ENCODE measurements around the gene PYY. TPM values are rescaled to one million over a fixed set of nuclear protein-coding genes. Genes with fewer than 3 reads are reported as not detected.

The PYY gene
- total RNA-seq, 1 experiment from 2014 or later: not detected

DNA sequence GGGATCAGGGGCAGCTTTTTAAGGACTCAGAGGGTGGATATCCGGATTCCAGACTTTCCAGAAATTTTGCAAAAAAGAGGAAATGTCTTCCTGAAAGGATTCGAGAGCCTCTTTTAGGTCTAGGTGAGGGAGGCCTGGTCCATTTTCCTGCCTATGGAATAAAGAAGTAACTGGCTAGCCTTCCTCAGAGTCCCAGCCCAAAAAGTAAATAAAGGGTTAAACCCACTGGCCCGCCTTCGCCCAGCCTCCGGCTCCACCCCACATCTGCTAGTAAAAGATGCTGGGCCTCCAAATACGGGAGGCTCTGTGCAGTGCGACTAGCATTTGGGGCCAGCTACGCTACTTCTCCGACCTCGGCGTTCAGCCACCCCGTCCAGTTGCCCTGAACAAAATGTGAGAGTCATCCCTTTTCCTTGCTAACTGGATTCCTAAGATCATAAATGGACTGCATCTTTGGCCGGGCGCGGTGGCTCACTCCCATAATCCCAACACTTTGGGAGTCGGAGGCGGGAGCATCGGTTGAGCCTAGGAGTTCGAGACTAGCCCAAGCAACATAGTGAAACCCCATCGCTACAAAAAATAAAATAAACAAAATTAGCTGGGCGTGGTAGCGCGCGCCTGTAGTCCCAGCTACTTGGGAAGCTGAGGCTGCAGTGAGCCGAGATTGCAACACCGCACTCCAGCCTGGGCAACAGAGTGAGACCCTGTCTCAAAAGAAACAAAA lies 45.6 kb downstream of the PYY start:
- peak; percentile 73 for DNase-seq (ENCODE audit: low read depth, low spot score)
- in situ Hi-C loops (cut with HindIII; ENCODE audit: low pct_unique_long_range_greater_than_20kb, low sequenced_read_pairs): no loop called here

DNA sequence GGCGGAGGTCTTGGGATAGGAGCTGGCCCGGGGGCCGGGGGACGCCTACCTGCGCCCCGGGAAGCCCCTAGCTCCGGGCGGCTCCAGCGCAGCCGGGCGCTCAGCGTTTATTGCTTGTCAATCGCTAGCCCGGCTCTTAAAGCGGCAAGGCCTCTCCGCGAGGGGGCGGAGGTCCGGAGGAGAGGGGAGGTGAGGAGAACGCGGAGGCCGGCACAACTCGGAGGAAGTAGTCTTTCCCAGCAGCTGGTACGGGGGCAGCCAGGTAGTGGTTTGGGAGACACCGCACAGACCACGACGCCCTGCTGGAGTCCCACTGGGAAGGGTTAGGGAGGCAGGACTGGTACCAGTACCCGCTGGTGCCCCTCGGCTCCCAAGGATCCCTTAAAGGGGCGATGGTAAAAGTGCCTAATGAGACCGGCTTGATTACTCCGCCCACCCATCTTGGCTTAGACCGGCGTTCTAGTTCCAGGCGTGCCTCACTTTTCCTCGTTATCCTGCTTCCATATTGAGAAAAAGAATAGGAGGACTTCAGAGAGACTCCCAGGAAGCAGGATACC lies 46.2 kb downstream of the PYY start, which contains the start of gene MPP2:
Gene MPP2, minus strand, starts transcription at position 112 of the 557 bp plus-strand sequence. CDS start 3,076 bp downstream, outside the sequence.
- DNase-seq (ENCODE audit: low read depth, low spot score): peak; percentile 74
- in situ Hi-C loops (cut with HindIII; ENCODE audit: low pct_unique_long_range_greater_than_20kb, low sequenced_read_pairs): no loop called here

GRCh38 chr17:43906951-43907424 lies 46.8 kb downstream of the PYY start:
- DNase-seq (ENCODE audit: low read depth, low spot score): no peak
- in situ Hi-C loops (cut with HindIII; ENCODE audit: low pct_unique_long_range_greater_than_20kb, low sequenced_read_pairs): no loop called here

GRCh38 chr17:43905985-43906852 lies 47.5 kb downstream of the PYY start:
- no peak for DNase-seq (ENCODE audit: low read depth, low spot score)
- in situ Hi-C loops (cut with HindIII; ENCODE audit: low pct_unique_long_range_greater_than_20kb, low sequenced_read_pairs): no loop called here

- DNase-seq (ENCODE audit: low read depth, low spot score): no peak
- in situ Hi-C loops (cut with HindIII; ENCODE audit: low pct_unique_long_range_greater_than_20kb, low sequenced_read_pairs): no loop called here
Measured at GRCh38 chr17:43905400-43905984, 48.2 kb downstream of the PYY start.

Other genes starting within 250 kb of the PYY start
- gene SOST, start 195.1 kb downstream of the PYY start, total RNA-seq (2014; rRNA removed; shearing (Covaris generic)): not detected in 2 replicates
- gene DUSP3, start 175.0 kb downstream of the PYY start, total RNA-seq (2014; rRNA removed; shearing (Covaris generic)): 139 and 151 TPM in 2 replicates
- 0.05 and 0.19 TPM in 2 replicates for gene CFAP97D1, start 173.5 kb downstream of the PYY start, total RNA-seq (2014; rRNA removed; shearing (Covaris generic))
- gene MPP3, start 120.8 kb downstream of the PYY start, total RNA-seq (2014; rRNA removed; shearing (Covaris generic)): 4.0 and 6.3 TPM in 2 replicates
- not detected in 2 replicates for gene CD300LG, start 106.8 kb downstream of the PYY start, total RNA-seq (2014; rRNA removed; shearing (Covaris generic))
- 1.8 TPM in 2 replicates for gene MPP2, start 46.4 kb downstream of the PYY start, total RNA-seq (2014; rRNA removed; shearing (Covaris generic))
- gene PPY, start 11.5 kb downstream of the PYY start, total RNA-seq (2014; rRNA removed; shearing (Covaris generic)): 1.3 TPM in 1 of 2 replicates, not detected in the other
- 0.96 and 1.8 TPM in 2 replicates for gene NAGS, start 50.7 kb upstream of the PYY start, total RNA-seq (2014; rRNA removed; shearing (Covaris generic))
- gene TMEM101, start 61.0 kb upstream of the PYY start, total RNA-seq (2014; rRNA removed; shearing (Covaris generic)): 72.6 and 77.1 TPM in 2 replicates
- 49.2 and 49.8 TPM in 2 replicates for gene LSM12, start 112.7 kb upstream of the PYY start, total RNA-seq (2014; rRNA removed; shearing (Covaris generic))
- gene G6PC3, start 116.8 kb upstream of the PYY start, total RNA-seq (2014; rRNA removed; shearing (Covaris generic)): 81.4 and 84.1 TPM in 2 replicates
- 30.6 and 33.7 TPM in 2 replicates for gene HDAC5, start 169.7 kb upstream of the PYY start, total RNA-seq (2014; rRNA removed; shearing (Covaris generic))
- gene HROB, start 188.0 kb upstream of the PYY start, total RNA-seq (2014; rRNA removed; shearing (Covaris generic)): 3.2 and 4.2 TPM in 2 replicates
- not detected in 2 replicates for gene ASB16, start 216.8 kb upstream of the PYY start, total RNA-seq (2014; rRNA removed; shearing (Covaris generic))
- gene TMUB2, start 233.0 kb upstream of the PYY start, total RNA-seq (2014; rRNA removed; shearing (Covaris generic)): 25.7 and 27.0 TPM in 2 replicates
- gene ATXN7L3, start 245.9 kb upstream of the PYY start, total RNA-seq (2014; rRNA removed; shearing (Covaris generic)): 28.8 and 29.9 TPM in 2 replicates